Kidney (tissue), 14 donors: ENCODE measurements around the gene PARD6A. TPM values are rescaled to one million over a fixed set of nuclear protein-coding genes. Genes with fewer than 3 reads are reported as not detected.
A peak's percentile ranks its signal among the peaks of the same experiment; 100 is the strongest.

Source experiments
- DNase-seq, 5 donors: peaks; one replicate each; pipeline ENCODE4 v3.0.0-alpha.2; 2013 to 2020
- FAIRE-seq: peaks from 2 replicates; lab custom pipeline; 2012; peaks lifted over from hg19 to GRCh38; lab: Jason Lieb, UNC
- H3K27ac ChIP-seq, 2 donors: one replicate each; pipeline ENCODE4 v1.7.0; 2013; ENCODE audit warnings: low read depth in 2 of 2, low read length in 2 of 2, inconsistent platforms in 1 of 2
- H3K27me3 ChIP-seq: one replicate; pipeline ENCODE4 v1.7.1; 2013; ENCODE audit warnings: low read length, inconsistent platforms; ENCODE audit not compliant: control insufficient read depth, insufficient read depth
- H3K36me3 ChIP-seq, 3 donors: one replicate each; pipeline versions ENCODE4 v1.7.0 to v1.7.1; 2013; ENCODE audit warnings: low read length in 3 of 3, control low read depth in 1 of 3, inconsistent platforms in 1 of 3; ENCODE audit not compliant: insufficient read depth in 3 of 3, control insufficient read depth in 2 of 3
- H3K4me1 ChIP-seq, 3 donors: one replicate each; pipeline versions ENCODE4 v1.7.0 to v1.7.1; 2013; ENCODE audit warnings: low read length in 3 of 3, inconsistent platforms in 1 of 3, low read depth in 1 of 3; ENCODE audit not compliant: control insufficient read depth in 2 of 3, insufficient read depth in 2 of 3
- H3K4me3 ChIP-seq, 3 donors: one replicate each; pipeline versions ENCODE4 v1.7.0 to v1.8.1; 2013; ENCODE audit warnings: low read length in 3 of 3, control low read depth in 1 of 3, inconsistent platforms in 1 of 3
- H3K9ac ChIP-seq, 3 donors: one replicate each; pipeline versions ENCODE4 v1.7.0 to v1.7.1; 2013; ENCODE audit warnings: low read length in 3 of 3, control low read depth in 1 of 3, inconsistent platforms in 1 of 3
- H3K9me3 ChIP-seq, 3 donors: one replicate each; pipeline versions ENCODE4 v1.7.0 to v1.7.1; 2013; ENCODE audit warnings: low read length in 3 of 3, control low read depth in 1 of 3, inconsistent platforms in 1 of 3; ENCODE audit not compliant: control insufficient read depth in 2 of 3, insufficient read depth in 1 of 3
- intact Hi-C: fragments of 100-400 bp; cut with DNase I; formaldehyde crosslinking; loops from one replicate; pipeline ENCODE4 v1.11.1; 2022
- polyA plus RNA-seq: library from polyadenylated mRNA; stranded (reverse); fragments of 350-450 nt; fragmentation: Illumina TruSeq; extraction: RNeasy Lipid Tissue Mini Kit (QIAGEN cat#74804); gene quantifications from one replicate; pipeline ENCODE4 v1.2.3, GENCODE V29; 2014; ENCODE audit warnings: low read depth, low replicate concordance; ENCODE audit not compliant: insufficient read depth
- total RNA-seq: library from RNA; stranded (reverse); fragmentation: NEBNext Ultra II Directional; extraction: Animal tissue kit (Norgen Biotek cat#: 25700); gene quantifications from one replicate; pipeline ENCODE4 v1.2.1, GENCODE V29; 2021
- TF ChIP-seq, protein P1 (sequence below): IDR thresholded peaks from 3 replicates; pipeline ENCODE4 v1.5.1; 2012; ENCODE audit warnings: mild to moderate bottlenecking, moderate library complexity, borderline replicate concordance; ENCODE audit not compliant: insufficient read depth; ENCODE audit errors: extremely low read depth
- donor health status: control.
- donor health status: control.
- donor health status: control.
- donor health status: control.
- donor health status: control.
- donor health status: DM: yes; HTN: yes; CAD: no.
- donor health status: Normal renal cell carcinoma (clear cell type).

Gene PARD6A
- total and polyA plus RNA-seq, 2 donors from 2014 or later, result 6.1 to 17.1 TPM

DNA sequence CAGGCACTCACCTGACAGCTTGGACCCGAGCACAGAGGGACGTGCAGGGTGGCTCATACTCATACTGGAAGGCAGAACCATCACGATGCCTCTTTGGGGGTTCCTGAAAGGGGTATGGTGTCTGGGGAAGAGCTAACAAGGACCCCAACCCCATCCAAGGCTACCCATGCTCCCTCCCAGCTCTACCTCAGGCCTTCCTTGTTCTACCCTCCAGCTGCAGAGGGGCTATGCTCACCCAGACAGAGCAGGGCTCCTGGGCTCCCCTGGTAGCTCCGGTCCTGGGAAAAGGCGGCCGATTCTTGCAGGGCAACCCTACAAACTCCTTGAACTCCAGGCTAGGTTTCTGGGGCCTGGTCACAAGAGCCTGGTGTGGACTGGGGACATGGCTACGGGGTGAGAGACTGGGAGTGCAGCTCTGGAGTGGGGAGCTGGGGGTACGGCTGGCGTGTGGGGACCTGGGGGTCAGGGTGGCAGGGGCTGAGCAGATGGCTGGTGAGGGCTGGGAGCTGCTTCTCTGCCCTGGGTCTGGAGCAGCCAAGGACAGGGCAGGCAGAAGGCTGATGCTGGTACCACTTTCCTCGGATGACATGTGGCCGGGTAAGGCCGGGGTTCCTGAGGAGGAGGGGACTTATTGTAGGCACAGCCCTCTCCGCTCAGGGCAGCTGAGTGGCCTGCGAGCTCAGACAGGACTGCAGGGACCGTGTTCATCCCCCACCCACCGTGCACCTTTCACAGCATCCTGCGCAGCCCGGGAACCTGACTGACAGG is 2.8 kb upstream of the PARD6A start:
- no peak for FAIRE-seq

GRCh38 chr16:67658849-67659674 is 1.7 kb upstream of the PARD6A start:
- no peaks in the 10 kb centered on the region for H3K9me3 ChIP-seq
- peak overlapping the region in 2 of 3 donors; percentile 57 to 62 for H3K9ac ChIP-seq
- H3K27me3 ChIP-seq, result peaks cover 2% of the 10 kb centered on the region
- no peak overlapping the region for H3K27ac ChIP-seq
- H3K4me3 ChIP-seq, result peak overlapping the region in 2 of 3 donors; percentile 92 to 99
- intact Hi-C loops, result no loop called here
- H3K4me1 ChIP-seq, result peaks cover 0 to 18% (median 3%) of the 10 kb centered on the region in 3 donors
- TF ChIP-seq, protein P1, sequence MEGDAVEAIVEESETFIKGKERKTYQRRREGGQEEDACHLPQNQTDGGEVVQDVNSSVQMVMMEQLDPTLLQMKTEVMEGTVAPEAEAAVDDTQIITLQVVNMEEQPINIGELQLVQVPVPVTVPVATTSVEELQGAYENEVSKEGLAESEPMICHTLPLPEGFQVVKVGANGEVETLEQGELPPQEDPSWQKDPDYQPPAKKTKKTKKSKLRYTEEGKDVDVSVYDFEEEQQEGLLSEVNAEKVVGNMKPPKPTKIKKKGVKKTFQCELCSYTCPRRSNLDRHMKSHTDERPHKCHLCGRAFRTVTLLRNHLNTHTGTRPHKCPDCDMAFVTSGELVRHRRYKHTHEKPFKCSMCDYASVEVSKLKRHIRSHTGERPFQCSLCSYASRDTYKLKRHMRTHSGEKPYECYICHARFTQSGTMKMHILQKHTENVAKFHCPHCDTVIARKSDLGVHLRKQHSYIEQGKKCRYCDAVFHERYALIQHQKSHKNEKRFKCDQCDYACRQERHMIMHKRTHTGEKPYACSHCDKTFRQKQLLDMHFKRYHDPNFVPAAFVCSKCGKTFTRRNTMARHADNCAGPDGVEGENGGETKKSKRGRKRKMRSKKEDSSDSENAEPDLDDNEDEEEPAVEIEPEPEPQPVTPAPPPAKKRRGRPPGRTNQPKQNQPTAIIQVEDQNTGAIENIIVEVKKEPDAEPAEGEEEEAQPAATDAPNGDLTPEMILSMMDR, result no peak
- FAIRE-seq (no peak), DNase-seq (no peak)
- H3K36me3 ChIP-seq, result peaks cover 0 to 3% (median 0%) of the 10 kb centered on the region in 3 donors

More for the DNA sequence above, 2.8 kb upstream of the PARD6A start:
- TF ChIP-seq, protein P1, result no peak
- H3K9me3 ChIP-seq, result no peaks in the 10 kb centered on the region
- intact Hi-C loops, result no loop called here
- no peak overlapping the region for H3K4me3 ChIP-seq
- peaks cover 2% of the 10 kb centered on the region for H3K27me3 ChIP-seq
- H3K4me1 ChIP-seq, result peaks cover 0 to 23% (median 3%) of the 10 kb centered on the region in 3 donors
- DNase-seq, result peak in 1 of 5 donors; percentile 73
- H3K27ac ChIP-seq, result no peak overlapping the region
- H3K9ac ChIP-seq, result no peak overlapping the region
- H3K36me3 ChIP-seq, result peaks cover 0 to 3% (median 0%) of the 10 kb centered on the region in 3 donors

GRCh38 chr16:67659675-67660563 is 841 bp upstream of the PARD6A start, which contains the start of gene ACD:
ACD (minus strand) TSS chr16:67660260; CDS start chr16:67660220, 40 bp downstream.
- TF ChIP-seq, protein P1, result peak; percentile 4
- peaks cover 0 to 18% (median 3%) of the 10 kb centered on the region in 3 donors for H3K4me1 ChIP-seq
- H3K9ac ChIP-seq, result peak within 1 kb of the TSS; percentile 57 to 90 (median 66)
- peaks cover 0 to 3% (median 0%) of the 10 kb centered on the region in 3 donors for H3K36me3 ChIP-seq
- H3K27me3 ChIP-seq, result no peaks in the 10 kb centered on the region
- intact Hi-C loops, result no loop called here
- peak within 1 kb of the TSS; percentile 93 to 97 for H3K27ac ChIP-seq
- DNase-seq (peak; percentile 92 to 98 (median 96)), FAIRE-seq (no peak)
- H3K4me3 ChIP-seq, result peak within 1 kb of the TSS; percentile 88 to 99 (median 92)
- no peaks in the 10 kb centered on the region for H3K9me3 ChIP-seq
